ENCODE results near the gene GNAQ.
"Not testable (repeated sequence)": the region's sequence is repeated elsewhere in the genome, so short reads cannot be mapped to it uniquely, and the experiment has no call there.

GNAQ gene

GRCh38 chr9:77866878-77867277, 164.7 kb downstream of the GNAQ start:
- no peak for DNase-seq

GRCh38 chr9:77865385-77866047, 166.1 kb downstream of the GNAQ start:
- DNase-seq, result no peak

GRCh38 chr9:77864211-77864889, 167.3 kb downstream of the GNAQ start:
- DNase-seq, result no peak

GRCh38 chr9:77863638-77864037, 168.0 kb downstream of the GNAQ start:
- not testable (repeated sequence) for DNase-seq

GRCh38 chr9:77860953-77861352, 170.7 kb downstream of the GNAQ start:
- not testable (repeated sequence) for DNase-seq

GRCh38 chr9:77857513-77858259, 173.9 kb downstream of the GNAQ start:
- DNase-seq, result no peak

GRCh38 chr9:77856615-77857014, 175.0 kb downstream of the GNAQ start:
- DNase-seq, result no peak

GRCh38 chr9:77854916-77855311, 176.7 kb downstream of the GNAQ start:
- no peak for DNase-seq

- DNase-seq, result no peak
These were observed 177.2 kb downstream of the GNAQ start for GRCh38 chr9:77854258-77854915.

- DNase-seq, result no peak
These were observed 177.9 kb downstream of the GNAQ start for GRCh38 chr9:77853716-77854115.

GRCh38 chr9:77851882-77852595, 179.6 kb downstream of the GNAQ start:
- DNase-seq, result no peak

GRCh38 chr9:77848897-77849296, 182.7 kb downstream of the GNAQ start:
- DNase-seq, result no peak

GRCh38 chr9:77848404-77848803, 183.2 kb downstream of the GNAQ start:
- DNase-seq, result no peak

GRCh38 chr9:77847626-77848025, 184.0 kb downstream of the GNAQ start:
- no peak for DNase-seq

- no peak for DNase-seq
These were observed 184.5 kb downstream of the GNAQ start for GRCh38 chr9:77847059-77847499.

- no peak for DNase-seq
These were observed 187.2 kb downstream of the GNAQ start for GRCh38 chr9:77844415-77844814.

GRCh38 chr9:77843871-77844155, 187.8 kb downstream of the GNAQ start:
- DNase-seq, result no peak

GRCh38 chr9:77843076-77843870, 188.3 kb downstream of the GNAQ start:
- no peak for DNase-seq

- no peak for DNase-seq
These were observed 189.7 kb downstream of the GNAQ start for GRCh38 chr9:77841739-77842386.

- no peak for DNase-seq
These were observed 192.0 kb downstream of the GNAQ start for GRCh38 chr9:77839459-77840140.

GRCh38 chr9:77838986-77839385, 192.6 kb downstream of the GNAQ start:
- no peak for DNase-seq
